NCI-H510A (cell line): ENCODE results near the gene JDP2.
"Not testable (repeated sequence)": the region's sequence is repeated elsewhere in the genome, so short reads cannot be mapped to it uniquely, and the experiment has no call there.

ENCODE experiments used
- DNase-seq: peaks from one replicate; lab custom pipeline; 2025; lab: John Stamatoyannopoulos, UW

The JDP2 gene

DNA sequence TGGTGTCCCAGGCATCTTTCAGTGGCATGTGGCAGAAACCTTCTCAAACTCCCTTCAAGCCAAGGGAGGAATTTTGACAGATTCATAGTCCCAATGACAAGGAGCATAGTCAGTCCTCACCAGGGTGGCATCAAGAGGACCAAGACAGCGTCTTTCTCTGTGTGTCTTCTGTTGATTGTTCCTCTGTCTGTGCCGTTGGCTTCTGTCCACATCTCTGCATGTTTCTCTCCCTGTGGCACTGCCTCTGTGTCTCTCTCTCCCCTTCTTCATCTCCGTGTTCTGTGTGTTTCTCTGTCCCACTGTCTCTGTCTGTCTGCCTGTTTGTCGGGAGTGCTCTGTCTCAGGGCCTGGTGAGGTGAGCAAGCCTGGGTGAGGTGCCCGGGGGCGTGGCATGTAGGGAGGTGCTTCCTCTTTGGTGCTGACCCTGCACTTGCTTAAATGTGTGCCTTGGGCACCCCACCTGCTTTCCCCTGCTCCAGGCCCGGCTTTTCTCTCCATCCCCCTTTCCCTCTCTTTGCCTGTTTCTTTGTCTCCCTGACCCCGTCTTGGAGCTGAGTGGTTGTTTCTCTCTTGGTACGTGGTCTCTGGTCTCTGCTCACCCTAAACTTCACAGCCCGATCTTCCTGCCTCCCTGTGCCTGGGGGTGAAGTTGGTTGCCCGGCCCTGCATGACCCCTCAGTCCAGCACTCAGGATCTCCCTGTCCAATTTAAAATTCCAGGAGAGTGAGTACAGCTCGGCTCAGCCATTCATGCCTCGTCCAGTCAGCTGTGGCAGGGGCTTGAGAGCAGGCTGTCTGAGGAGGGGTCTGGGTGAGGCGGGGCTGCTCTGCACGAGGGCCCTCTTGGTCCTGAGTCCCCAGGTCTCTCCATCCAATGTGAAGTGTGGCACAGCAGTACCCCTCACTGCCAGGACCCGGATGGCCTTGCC lies 28.5 kb downstream of the JDP2 start:
- no peak for DNase-seq

DNA sequence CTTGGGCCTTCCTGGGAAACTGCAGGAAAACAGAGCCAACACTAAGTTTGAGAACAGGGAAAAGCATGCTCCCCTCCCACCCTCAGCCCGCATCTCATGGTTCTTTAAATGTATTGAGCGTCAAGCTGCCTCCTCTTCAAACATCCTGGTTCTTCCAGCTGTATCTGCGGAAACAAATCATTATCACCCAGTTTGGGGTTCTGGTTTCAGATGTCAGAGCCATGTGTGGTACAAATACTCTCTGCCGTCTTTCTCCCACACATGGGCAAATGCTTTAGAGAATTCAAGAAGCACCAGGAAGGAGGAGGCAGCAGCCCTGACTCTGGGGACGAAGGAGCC lies 29.1 kb downstream of the JDP2 start:
- DNase-seq = no peak

DNA sequence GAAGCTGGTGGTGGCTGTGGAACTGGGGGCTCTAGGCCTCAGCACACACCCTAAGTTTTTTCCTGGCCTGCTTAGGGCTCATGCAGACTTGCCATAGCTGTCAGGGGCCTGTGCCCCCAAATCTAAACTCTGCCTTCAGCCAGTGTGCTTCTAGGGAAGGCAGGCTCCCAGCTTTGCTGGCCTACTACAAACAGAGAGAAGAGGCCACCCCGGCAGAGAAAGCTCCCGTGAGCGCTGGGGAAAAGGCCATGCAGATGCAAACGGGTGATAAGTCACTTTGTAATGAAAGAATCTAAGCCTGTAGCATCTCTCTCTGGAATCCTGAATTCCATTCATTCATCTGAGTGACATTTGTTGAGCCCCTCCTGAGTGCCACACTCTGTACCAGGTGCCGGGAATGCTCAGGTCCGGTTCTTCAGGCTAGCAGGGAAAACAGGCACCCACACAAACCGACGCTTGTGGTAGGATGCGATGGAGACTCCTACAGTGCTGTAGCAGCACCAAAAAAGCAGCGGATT lies 29.9 kb downstream of the JDP2 start:
- DNase-seq = no peak

DNA sequence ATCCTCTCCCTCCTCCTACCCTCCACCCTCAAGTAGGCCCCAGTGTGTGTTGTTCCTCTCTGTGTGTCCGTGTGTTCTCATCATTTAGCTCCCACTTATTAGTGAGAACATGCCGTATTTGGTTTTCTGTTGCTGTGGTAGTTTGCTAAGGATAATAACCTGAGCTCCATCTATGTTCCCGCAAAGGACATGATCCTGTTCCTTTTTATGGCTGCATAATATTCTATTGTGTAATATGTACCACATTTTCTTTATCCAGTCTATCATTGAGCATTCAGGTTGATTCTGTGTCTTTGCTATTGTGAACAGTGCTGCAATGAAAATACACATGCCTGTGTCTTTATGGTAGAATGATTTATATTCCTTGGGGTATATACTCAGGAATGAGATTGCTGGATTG lies 30.5 kb downstream of the JDP2 start:
- no peak for DNase-seq

DNA sequence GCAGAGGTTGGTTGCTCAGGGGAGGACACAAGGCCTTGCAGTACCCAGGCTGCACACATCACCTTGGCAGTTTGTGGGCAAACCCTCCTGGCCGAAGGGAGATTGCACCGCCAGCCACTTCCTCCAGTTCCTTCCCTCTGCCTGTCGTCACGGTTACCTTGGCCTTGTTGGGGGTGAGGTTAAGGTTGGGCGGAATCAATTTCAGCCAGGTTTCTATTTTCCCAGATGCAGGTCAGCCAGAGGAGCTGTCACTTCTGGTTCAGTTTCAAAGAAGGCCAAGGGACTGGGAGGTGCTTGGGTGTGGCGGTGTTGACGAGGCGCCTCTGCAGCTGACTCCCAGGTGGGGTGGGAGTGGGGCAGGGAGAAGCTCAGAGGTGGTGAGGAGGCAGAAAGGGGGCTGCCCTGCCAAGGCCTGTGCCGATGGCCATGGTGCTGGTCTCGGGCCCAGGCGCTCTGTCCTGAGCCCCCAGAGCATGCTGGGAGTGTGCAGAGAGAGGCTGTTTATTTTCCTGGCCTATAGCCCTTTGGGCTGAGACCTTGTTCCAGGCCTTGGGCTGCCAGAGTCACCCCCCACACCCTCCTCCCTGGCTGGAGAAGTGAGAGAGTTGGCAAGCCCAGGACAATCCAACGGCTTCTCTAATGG lies 31.4 kb downstream of the JDP2 start:
- DNase-seq = no peak

DNA sequence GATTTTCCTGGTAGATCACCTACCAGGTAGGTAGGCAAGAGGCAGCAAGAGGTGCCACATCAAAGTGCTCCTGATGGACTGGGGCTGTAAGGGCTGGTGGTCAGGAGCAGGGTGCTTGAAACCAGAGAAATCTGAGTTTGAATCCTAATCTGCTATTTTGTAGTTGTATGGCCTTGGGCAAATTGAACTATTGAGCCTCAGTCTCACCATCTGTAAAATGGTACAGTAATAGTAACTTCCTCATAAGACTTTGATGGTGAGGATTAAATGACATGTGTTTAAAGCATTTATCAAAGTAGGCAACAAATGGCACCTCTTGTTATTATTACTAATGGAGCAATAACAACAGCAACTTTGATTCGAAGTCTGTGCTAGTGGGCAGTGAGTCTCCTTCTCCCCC lies 32.0 kb downstream of the JDP2 start:
- no peak for DNase-seq

DNA sequence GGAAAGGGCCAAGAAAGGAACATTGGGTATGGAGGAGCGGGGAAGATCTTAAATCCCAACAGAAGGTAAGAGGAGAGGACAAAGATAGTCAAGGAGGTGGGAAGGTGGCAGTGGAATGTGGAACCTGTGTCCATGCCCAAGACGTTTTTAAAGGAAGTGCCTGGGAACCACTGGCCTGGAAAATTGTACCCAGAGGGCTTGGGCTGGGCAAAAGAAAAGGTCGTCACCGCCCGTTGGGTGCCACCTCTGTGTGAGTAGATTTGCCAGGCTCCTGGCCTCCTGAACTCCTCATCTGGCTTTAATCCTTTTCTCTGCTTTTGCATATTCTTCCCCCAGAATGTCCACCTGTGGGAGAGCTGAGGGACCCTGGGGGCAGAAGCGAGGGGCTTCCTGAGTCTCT lies 32.6 kb downstream of the JDP2 start:
- DNase-seq = no peak

DNA sequence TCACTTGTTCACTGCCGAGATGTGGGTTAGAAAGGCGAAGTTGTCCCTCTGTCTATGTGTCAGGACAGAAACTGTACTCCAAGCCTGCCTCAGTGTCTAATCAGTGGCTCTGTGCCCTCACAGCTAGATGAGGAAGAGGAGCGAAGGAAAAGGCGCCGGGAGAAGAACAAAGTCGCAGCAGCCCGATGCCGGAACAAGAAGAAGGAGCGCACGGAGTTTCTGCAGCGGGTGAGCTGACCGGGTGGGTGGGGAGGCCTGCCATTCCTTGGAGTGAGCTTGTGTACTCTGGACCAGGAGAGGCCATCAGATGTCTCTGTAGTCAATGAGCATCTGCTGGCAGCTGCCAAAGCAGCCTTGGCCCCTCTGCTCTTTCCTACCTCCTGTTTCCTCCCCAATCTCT lies 33.5 kb downstream of the JDP2 start:
- no peak for DNase-seq

DNA sequence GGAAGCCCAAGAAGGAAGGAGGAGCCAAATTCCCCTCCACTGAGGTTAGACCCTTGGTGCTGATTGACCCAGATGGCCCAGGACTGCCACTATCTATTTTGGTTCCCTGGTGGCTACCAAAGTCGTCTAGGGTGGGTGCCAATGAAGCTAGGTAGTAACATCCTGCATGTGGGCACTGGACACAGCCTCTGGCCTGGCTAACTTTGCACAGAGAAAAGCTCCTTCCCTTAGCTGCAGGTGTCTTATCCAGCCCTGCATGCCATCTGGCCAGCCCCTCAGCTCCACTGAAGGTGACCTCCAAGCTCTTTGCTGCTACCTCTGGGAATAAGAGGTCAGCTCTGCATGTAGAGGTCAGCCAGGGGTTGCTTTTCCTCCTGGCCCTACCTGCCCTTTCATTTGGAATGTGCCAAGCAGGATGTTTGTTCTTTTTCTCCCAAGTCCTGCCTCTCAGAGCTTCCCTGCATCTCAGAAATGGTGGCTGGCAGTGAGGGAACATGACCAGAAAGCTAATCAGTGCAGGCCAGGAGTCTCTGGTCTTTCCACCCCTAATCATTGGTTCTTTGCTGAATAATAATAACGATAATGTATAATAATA lies 34.0 kb downstream of the JDP2 start:
- DNase-seq = no peak

DNA sequence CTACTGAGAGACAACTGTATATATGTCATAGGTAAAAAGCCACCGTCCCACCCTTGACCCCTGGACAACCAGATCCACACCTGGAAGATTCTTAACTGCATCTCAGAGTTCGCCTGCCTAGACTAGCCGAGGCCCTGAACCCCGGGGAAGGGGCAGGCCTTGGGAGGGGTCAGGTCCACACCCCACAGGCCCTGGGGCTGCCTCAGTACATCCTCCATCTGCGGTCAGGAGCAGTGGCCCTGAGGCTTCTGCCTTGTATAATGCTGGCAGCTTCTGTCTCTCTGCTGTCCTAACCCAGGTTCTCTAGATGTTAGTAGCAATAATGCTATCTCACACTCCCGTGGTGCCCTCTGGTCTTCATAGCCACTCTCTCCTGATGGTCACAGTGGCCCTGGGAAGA lies 36.8 kb downstream of the JDP2 start:
- DNase-seq = no peak

DNA sequence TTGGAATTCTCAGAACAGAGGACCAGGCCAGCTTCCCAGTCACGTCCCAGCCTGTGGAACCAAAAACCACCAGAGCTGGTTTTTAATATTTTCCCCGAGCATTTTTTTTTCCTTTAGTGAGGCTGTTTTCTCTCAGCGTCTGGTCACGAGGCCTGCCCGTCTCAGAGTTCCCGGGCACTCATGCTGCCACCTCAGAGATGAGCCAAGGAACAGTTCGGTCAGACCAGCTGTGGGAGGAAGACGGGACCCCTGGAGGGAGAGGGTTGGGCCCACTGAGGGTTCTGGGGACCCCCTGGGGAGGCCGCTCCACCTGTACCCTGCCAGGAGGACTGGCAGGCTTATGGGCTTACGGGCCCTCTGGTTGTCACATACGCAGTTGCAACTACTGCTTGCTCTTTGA lies 39.9 kb downstream of the JDP2 start:
- DNase-seq = no peak

DNA sequence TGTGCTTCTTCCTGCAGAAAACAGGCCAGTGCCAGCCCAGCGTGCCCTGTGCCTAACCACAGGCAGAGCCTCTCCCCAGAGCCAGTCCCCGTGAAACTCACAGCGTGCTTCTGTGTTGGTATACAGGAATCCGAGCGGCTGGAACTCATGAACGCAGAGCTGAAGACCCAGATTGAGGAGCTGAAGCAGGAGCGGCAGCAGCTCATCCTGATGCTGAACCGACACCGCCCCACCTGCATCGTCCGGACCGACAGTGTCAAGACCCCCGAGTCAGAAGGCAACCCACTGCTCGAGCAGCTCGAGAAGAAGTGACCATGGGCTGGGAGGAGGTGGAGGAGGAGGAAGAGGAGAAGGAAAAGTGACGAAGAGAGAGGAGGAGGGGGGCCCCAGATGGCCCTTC lies 41.3 kb downstream of the JDP2 start:
- no peak for DNase-seq

DNA sequence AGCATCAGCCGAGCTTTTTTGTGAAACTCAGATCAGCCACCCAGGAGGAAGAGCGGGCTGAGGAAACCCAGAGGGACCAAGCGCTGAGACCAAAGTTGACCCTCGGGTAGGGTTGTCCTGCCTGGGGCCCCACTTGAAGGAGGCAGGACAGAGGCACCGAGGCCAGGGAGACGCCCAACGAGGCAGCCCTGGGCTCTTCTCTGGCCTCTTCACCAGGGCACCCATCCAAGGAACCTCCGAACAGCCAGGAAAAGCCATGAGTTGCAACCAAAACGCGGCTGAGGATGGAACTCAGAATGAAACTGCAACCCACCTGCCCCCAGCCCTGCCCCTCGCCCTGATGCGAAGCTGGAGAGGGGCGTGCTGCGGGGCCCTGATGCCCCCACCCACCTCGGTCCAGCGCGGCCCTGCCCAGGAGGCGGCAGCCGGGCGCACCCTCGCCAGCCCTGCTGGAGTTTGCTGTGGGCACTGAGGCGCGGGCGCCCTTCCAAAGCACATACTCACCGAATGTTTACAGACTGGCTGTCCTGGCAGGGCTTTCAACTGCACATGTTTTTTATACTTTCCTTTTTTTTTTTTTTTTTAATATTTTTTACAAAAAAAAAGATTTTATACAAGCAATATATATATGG lies 41.9 kb downstream of the JDP2 start:
- DNase-seq = no peak

DNA sequence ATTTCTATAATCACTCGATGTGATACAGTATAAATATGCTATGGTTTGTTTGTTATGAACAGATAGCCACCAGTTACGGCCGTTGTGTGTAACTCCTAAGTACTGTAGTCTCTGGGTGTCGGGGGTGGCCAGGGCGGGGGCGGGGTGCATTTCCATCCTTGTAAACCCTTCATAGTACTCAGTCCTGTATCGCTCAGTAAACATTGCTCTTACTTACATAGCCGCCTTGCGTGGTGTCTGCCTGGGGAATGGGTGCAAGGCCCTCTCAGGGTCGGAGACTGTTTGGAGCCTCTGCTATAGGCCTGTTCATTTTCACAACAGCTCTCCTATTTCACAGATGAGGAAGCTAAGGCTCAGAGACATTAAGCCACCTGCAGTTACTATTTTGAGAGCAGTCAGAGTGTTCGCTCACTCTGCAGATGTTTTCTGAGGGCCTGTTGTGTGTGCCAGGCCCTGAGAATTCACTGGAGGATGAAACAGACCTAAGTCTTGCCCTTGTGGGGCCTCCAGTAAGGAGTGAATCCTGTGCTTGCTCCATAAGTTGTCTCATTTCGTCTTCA lies 42.5 kb downstream of the JDP2 start:
- DNase-seq = no peak

DNA sequence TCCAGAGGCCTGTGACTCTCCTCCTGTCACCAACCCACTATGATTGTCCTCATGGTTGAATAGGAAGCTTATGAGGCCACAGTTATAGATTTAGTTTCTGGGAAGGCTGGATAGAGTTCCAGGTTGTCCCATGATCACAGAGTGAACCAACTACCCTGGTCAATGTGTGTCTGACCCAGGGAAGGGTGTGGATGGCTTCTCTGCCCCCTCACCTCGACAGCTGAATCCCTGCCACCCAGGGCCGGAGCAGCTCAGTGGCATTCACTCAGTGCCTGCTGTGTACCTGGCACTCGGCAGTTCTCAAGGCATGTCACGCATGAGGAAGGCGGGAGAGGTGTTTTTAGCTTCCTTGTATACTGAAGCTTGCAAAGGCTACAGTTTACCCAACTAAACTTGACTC lies 43.2 kb downstream of the JDP2 start:
- DNase-seq = no peak

DNA sequence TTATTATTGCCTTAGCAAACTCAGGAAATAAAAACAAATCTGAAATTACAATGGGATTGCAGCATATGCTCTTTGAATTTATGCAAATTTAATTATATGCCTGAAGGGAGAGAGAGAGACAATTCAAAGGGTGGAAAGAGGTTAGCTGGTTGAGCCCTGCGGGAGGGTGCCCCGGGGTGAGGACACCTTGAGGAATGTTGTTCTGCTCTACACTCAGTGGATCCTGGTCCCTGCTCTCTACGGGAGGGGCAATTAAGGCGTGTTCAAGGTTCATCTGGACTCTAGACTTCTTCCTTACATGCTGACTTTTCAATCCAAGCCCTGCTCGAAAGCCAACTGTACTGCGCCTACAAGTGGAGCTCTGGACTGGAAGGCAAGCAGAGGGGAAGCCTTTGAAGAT lies 46.3 kb downstream of the JDP2 start:
- DNase-seq = not testable (repeated sequence)

DNA sequence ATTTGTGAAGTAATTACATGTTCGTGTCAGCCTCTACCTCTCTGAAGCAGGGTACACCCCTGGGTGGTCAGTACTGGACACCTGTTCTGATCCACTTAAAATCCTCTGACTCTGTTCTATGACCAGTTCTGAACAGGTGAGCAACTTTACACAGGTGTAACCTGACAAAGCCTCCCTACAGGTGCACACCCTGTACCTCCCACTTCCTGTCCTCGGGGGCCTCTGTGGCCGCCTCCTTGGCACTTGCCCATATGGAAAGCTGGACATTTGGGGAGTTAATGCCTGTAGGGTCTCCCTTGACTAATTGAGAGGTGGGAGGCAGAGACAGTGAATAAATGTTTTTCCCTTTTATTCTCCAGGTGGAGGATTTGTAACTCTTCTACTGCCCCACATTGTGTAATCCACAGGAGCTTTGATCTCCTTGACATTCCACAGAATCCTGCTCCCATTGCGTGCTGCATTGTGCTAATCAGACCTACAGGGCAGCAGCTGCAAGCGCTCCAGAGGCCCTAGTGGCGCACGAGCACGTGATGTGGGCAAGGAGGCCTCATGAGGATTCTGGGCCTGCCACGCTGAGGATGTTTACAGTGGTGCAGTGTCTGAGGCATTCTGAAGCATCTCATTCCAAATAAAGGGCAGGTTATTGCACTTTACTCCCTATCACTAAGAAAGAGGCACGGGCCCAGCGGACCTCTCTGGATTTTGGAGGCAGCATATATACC lies 48.6 kb downstream of the JDP2 start:
- peak; percentile 71 for DNase-seq

DNA sequence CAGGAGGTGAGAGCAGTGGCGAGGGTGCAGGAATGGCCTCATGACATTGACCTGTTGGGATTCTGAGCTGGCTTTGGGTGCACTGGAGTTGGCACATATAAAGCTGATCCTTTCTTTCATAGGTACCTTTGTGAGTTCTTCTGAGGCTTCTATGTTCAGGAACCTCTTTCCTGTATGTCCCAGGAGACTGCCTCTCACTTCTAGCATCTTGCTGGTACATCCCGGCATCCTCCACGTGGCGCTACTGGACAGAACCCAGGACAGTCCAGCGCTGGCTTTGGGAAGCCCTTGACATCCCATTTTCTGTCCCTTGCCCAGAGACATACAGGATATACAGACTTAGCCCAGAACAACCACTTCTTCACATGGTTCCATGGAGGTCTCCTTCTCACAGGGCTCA lies 50.1 kb downstream of the JDP2 start:
- no peak for DNase-seq

DNA sequence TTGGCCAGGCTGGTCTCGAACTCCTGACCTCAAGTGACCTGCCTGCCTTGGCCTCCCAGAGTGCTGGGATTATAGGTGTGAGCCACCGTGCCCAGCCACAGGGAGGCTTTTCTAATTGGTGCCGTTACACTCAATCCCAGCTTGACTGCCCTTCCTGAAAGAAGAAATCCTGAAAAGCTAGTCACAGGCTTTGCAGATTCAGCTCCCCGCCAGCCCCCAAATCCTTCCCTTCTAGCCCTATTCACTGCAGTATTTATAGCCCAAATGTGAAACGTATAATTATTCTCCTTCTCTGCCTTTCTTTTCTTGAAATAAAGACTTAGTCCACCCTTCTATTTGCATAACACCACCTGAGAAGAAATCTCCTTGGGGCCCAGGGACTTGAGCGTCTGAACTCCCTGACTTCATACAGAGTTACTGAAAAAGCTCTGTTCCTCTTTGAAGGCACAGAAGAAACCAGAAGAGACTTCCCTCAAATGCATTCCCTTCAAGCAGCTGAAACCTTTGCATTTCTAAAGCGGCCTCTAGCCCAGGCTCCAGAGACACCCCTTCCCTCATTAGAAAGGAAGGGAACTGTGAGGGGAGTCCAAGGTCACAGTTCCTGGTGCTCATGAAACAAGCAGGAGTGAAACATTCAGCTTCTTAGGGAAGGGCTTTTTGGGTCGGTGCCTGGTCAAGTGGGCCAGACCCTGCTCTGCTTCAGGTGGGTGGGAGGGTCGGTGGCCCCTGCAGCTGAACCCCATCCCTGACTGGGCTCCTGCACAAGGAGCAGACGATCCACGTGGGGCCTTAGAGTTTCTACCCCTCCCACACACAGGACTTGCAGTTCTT lies 52.2 kb downstream of the JDP2 start:
- DNase-seq = no peak

DNA sequence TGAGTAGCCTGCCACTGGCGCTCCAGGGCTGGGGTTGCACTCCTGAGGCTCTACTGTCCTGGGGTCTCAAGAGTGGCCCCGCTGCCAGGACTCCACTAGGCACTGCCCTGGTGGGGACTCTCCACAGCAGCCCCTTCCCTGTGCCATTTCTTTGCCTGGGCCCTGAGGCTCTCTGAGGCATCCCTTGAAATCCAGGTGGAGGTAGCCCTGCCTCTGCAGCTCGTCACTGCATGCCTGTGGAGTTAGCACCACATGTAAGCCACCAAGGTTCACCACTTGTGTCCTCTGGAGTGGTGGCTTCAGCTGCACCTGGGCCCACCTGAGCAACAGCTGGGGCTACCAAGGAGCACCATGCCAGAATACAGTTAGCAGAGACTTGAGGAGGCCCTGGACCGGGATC lies 54.5 kb downstream of the JDP2 start:
- no peak for DNase-seq
